HG03571 (cell line): Measurements from ENCODE around the gene BAZ2B.

Experiments used
- ATAC-seq: cut with Tn5 transposase; IDR thresholded peaks from one replicate; pipeline ENCODE4 v1.9.1; 2021; ENCODE audit not compliant: unreplicated experiment

The BAZ2B gene

GRCh38 chr2:159617646-159618045 is 1.3 kb upstream of the BAZ2B start:
- no peak for ATAC-seq

GRCh38 chr2:159617100-159617499 is 752 bp upstream of the BAZ2B start:
- ATAC-seq: no peak

GRCh38 chr2:159615367-159616285 is 722 bp downstream of the BAZ2B start:
- ATAC-seq: peak; percentile 61

- no peak for ATAC-seq
Measured at GRCh38 chr2:159614534-159615366, 1.6 kb downstream of the BAZ2B start.

GRCh38 chr2:159613651-159614285 is 2.6 kb downstream of the BAZ2B start:
- no peak for ATAC-seq

- no peak for ATAC-seq
Measured at GRCh38 chr2:159613091-159613490, 3.3 kb downstream of the BAZ2B start.

GRCh38 chr2:159612255-159612901 is 4.0 kb downstream of the BAZ2B start:
- no peak for ATAC-seq

- no peak for ATAC-seq
Measured at GRCh38 chr2:159609811-159610549, 6.4 kb downstream of the BAZ2B start.

GRCh38 chr2:159608723-159609308 is 7.5 kb downstream of the BAZ2B start:
- ATAC-seq: no peak

- no peak for ATAC-seq
Measured at GRCh38 chr2:159608108-159608507, 8.2 kb downstream of the BAZ2B start.

GRCh38 chr2:159606287-159606686 is 10.1 kb downstream of the BAZ2B start:
- ATAC-seq: no peak

- no peak for ATAC-seq
Measured at GRCh38 chr2:159605441-159606178, 10.7 kb downstream of the BAZ2B start.

- no peak for ATAC-seq
Measured at GRCh38 chr2:159604159-159604558, 12.2 kb downstream of the BAZ2B start.

GRCh38 chr2:159600752-159601151 is 15.6 kb downstream of the BAZ2B start:
- no peak for ATAC-seq

- ATAC-seq: no peak
Measured at GRCh38 chr2:159595410-159596046, 20.8 kb downstream of the BAZ2B start.

GRCh38 chr2:159592441-159592840 is 23.9 kb downstream of the BAZ2B start:
- ATAC-seq: no peak

- ATAC-seq: no peak
Measured at GRCh38 chr2:159591221-159591620, 25.1 kb downstream of the BAZ2B start.

GRCh38 chr2:159589286-159589685 is 27.1 kb downstream of the BAZ2B start:
- ATAC-seq: no peak

GRCh38 chr2:159586034-159586433 is 30.3 kb downstream of the BAZ2B start:
- ATAC-seq: no peak
